SKM-1 treated with dmso at 0.1 percent for 144 hours (cell line): ENCODE results near the gene TLR10.

Experiments used
- DNase-seq: peaks from one replicate; lab custom pipeline; 2025; ENCODE audit not compliant: unreplicated experiment; lab: John Stamatoyannopoulos, UW

Gene TLR10

GRCh38 chr4:38734911-38735310 lies 47.9 kb downstream of the TLR10 start:
- DNase-seq: no peak

GRCh38 chr4:38734446-38734845 lies 48.3 kb downstream of the TLR10 start:
- no peak for DNase-seq

- no peak for DNase-seq
These were observed 49.1 kb downstream of the TLR10 start for GRCh38 chr4:38733663-38734062.

- DNase-seq: peak; percentile 71
These were observed 51.8 kb downstream of the TLR10 start for GRCh38 chr4:38730830-38731646.

GRCh38 chr4:38730493-38730829 lies 52.3 kb downstream of the TLR10 start:
- no peak for DNase-seq

GRCh38 chr4:38728631-38729141 lies 54.1 kb downstream of the TLR10 start:
- DNase-seq: no peak

- peak; percentile 20 for DNase-seq
These were observed 58.3 kb downstream of the TLR10 start for GRCh38 chr4:38724475-38724808.

- DNase-seq: no peak
These were observed 58.9 kb downstream of the TLR10 start for GRCh38 chr4:38723726-38724474.

GRCh38 chr4:38723114-38723513 lies 59.7 kb downstream of the TLR10 start:
- no peak for DNase-seq
